Thoracic aorta (tissue), 2 donors: Measurements from ENCODE around the gene PRX. TPM values are rescaled to one million over a fixed set of nuclear protein-coding genes. Genes with fewer than 3 reads are reported as not detected.

Experiments used
- ATAC-seq: fragments of 150-250 bp; one replicate; pipeline ENCODE4 v1.8.0; 2017; ENCODE audit warnings: low read depth; ENCODE audit not compliant: insufficient number of reproducible peaks, low FRiP score
- DNase-seq: peaks from one replicate; pipeline ENCODE4 v3.0.0-alpha.2; 2020; ENCODE audit warnings: low spot score
- H3K27ac ChIP-seq, 2 donors: fragments of 200-600 bp; sonication (generic); 1 replicate in 1 of 2; 2 replicates in 1 of 2; pipeline ENCODE4 v1.5.1; 2016; ENCODE audit warnings: mild to moderate bottlenecking in 2 of 2, moderate library complexity in 2 of 2
- H3K27me3 ChIP-seq: fragments of 200-600 bp; sonication (generic); replicated peaks from 2 replicates; pipeline ENCODE4 v1.6.0; 2016; ENCODE audit warnings: mild to moderate bottlenecking; ENCODE audit not compliant: insufficient read depth
- H3K36me3 ChIP-seq: fragments of 200-600 bp; sonication (generic); one replicate; pipeline ENCODE4 v1.5.1; 2016
- H3K4me1 ChIP-seq, 2 donors: fragments of 200-600 bp; sonication (generic); 1 replicate in 1 of 2; 2 replicates in 1 of 2; pipeline versions ENCODE4 v1.5.1 to v1.6.0; 2016; ENCODE audit warnings: low read depth in 2 of 2, mild to moderate bottlenecking in 1 of 2; ENCODE audit not compliant: control insufficient read depth in 1 of 2
- H3K4me3 ChIP-seq: fragments of 200-600 bp; sonication (generic); 2 replicates; pipeline ENCODE4 v1.5.1; 2016; ENCODE audit warnings: mild to moderate bottlenecking
- H3K9me3 ChIP-seq: fragments of 200-600 bp; sonication (generic); 2 replicates; pipeline ENCODE4 v1.5.1; 2016
- CTCF ChIP-seq: fragments of 200-600 bp; sonication (generic); IDR thresholded peaks from one replicate; pipeline ENCODE4 v1.5.1; 2019; ENCODE audit warnings: antibody characterized with exemption
- total RNA-seq, 2 donors: library from RNA; depleted of rRNA; stranded (reverse); fragments of >200 nt; gene quantifications; one replicate each; pipeline versions ENCODE4 v1.1.0 to v1.2.3, GENCODE V29; 2016

PRX gene
- total RNA-seq, 2 donors from 2014 or later = 3.7 to 7.3 TPM

- Histone ChIP-seq H3K27me3 (no peaks in the 10 kb centered on the region), H3K27ac (no peak overlapping the region), H3K36me3 (peaks cover 19% of the 10 kb centered on the region)
Measured at GRCh38 chr19:40446263-40446784, 33.1 kb upstream of the PRX start.

GRCh38 chr19:40445780-40446262, 32.6 kb upstream of the PRX start:
- Histone ChIP-seq H3K27me3 (no peaks in the 10 kb centered on the region), H3K4me1 (peaks cover 14 to 20% of the 10 kb centered on the region in 2 donors), H3K4me3 (no peak overlapping the region), H3K9me3 (no peaks in the 10 kb centered on the region), H3K27ac (no peak overlapping the region), H3K36me3 (peaks cover 20% of the 10 kb centered on the region)
- DNase-seq (no peak), ATAC-seq (no peak)
- no peak for TF ChIP-seq CTCF

More at GRCh38 chr19:40446263-40446784, 33.1 kb upstream of the PRX start:
- ATAC-seq = no peak
- Histone ChIP-seq H3K9me3 (no peaks in the 10 kb centered on the region), H3K4me3 (no peak overlapping the region), H3K4me1 (peaks cover 14 to 15% of the 10 kb centered on the region in 2 donors)
- TF ChIP-seq CTCF = no peak
- no peak for DNase-seq

- DNase-seq = no peak
- no peaks in the 10 kb centered on the region for H3K9me3 ChIP-seq
- no peak for ATAC-seq
- peaks cover 14 to 20% of the 10 kb centered on the region in 2 donors for H3K4me1 ChIP-seq
- peak; percentile 28 for TF ChIP-seq CTCF
- peak overlapping the region; percentile 90 to 96 for H3K27ac ChIP-seq
- peaks cover 26% of the 10 kb centered on the region for H3K36me3 ChIP-seq
- H3K27me3 ChIP-seq = no peaks in the 10 kb centered on the region
- H3K4me3 ChIP-seq = peak overlapping the region; percentile 93
Measured at GRCh38 chr19:40444825-40445312, 31.7 kb upstream of the PRX start.

GRCh38 chr19:40444000-40444824, 31.0 kb upstream of the PRX start, which contains the start of gene SERTAD3:
Gene SERTAD3 (minus strand): TSS chr19:40444335. CDS start chr19:40442080, 2,255 bp downstream.
- Histone ChIP-seq H3K4me3 (peak within 1 kb of the TSS; percentile 93), H3K27me3 (no peaks in the 10 kb centered on the region), H3K36me3 (peaks cover 26% of the 10 kb centered on the region), H3K4me1 (peaks cover 14 to 20% of the 10 kb centered on the region in 2 donors), H3K27ac (peak within 1 kb of the TSS; percentile 90 to 96), H3K9me3 (no peaks in the 10 kb centered on the region)
- DNase-seq (peak; percentile 94), ATAC-seq (peak; percentile 76)
- no peak for TF ChIP-seq CTCF
